HepG2 (cell line): ENCODE data around the gene SGMS1. TPM values are rescaled to one million over a fixed set of nuclear protein-coding genes. Genes with fewer than 3 reads are reported as not detected.
A peak's percentile ranks its signal among the peaks of the same experiment; 100 is the strongest.

ENCODE experiments used
- ATAC-seq: fragments of 200-7000 bp; cut with Tn5 transposase; 3 replicates; pipeline ENCODE4 v1.9.1; 2020; ENCODE audit warnings: mild to moderate bottlenecking, moderate library complexity
- BruUV-seq: library from RNA; stranded (reverse); fragments of 400-500 nt; replicated peaks from 2 replicates; lab custom pipeline; 2021; lab: Mats Ljungman, UMichigan
- CTCF ChIA-PET: fragments of 300-600 bp; formaldehyde crosslinking; extraction: SDS; loops from one replicate; lab custom pipeline; 2021; ENCODE audit warnings: low total read pairs, inconsistent platforms, low intra/inter-chr PET ratio; lab: Yijun Ruan, JAX
- POLR2A ChIA-PET: fragments of 350-600 bp; sonication (Branson Sonifier 250); formaldehyde crosslinking; loops from one replicate; lab custom pipeline; 2020; ENCODE audit warnings: antibody characterized with exemption, inconsistent platforms; lab: Yijun Ruan, JAX
- DNase-seq: peaks from one replicate; pipeline ENCODE4 v3.0.0-alpha.2; 2015; ENCODE audit warnings: low spot score
- FAIRE-seq: peaks from 3 replicates; lab custom pipeline; 2011; peaks lifted over from hg19 to GRCh38; lab: Jason Lieb, UNC
- H2AFZ ChIP-seq: one replicate; pipeline ENCODE4 v1.6.1; 2011; ENCODE audit warnings: low read length, inconsistent platforms
- H3K27ac ChIP-seq: fragments of 300-600 bp; 3 replicates; pipeline ENCODE4 v1.8.0; 2011; ENCODE audit warnings: mixed run types, mild to moderate bottlenecking, mixed read lengths, low read length, inconsistent platforms; ENCODE audit not compliant: insufficient read depth; ENCODE audit errors: extremely low read length
- H3K27me3 ChIP-seq, 2 experiments: fragments of 200-600 bp in 1 of 2; 2 replicates in 1 of 2; 3 replicates in 1 of 2; pipeline versions ENCODE4 v1.6.0 to v1.8.0; 2011; ENCODE audit warnings: low read length in 2 of 2, mild to moderate bottlenecking in 2 of 2, moderate library complexity in 2 of 2, inconsistent platforms in 1 of 2; ENCODE audit not compliant: insufficient read depth in 2 of 2, control insufficient read depth in 1 of 2
- H3K36me3 ChIP-seq, 2 experiments: fragments of 200-600 bp in 1 of 2; replicated peaks in 1 of 2; 2 replicates in 1 of 2; 3 replicates in 1 of 2; pipeline versions ENCODE4 v1.5.1 to v1.8.0; 2011; ENCODE audit warnings: low read length in 2 of 2, inconsistent platforms in 1 of 2; ENCODE audit not compliant: insufficient read depth in 2 of 2, control insufficient read depth in 1 of 2
- H3K4me1 ChIP-seq: 2 replicates; pipeline ENCODE4 v1.5.1; 2012; ENCODE audit warnings: low read length, inconsistent platforms; ENCODE audit not compliant: insufficient read depth
- H3K4me2 ChIP-seq: 2 replicates; pipeline ENCODE4 v1.6.0; 2011; ENCODE audit warnings: low read depth, low read length, inconsistent platforms
- H3K4me3 ChIP-seq, 3 experiments: fragments of 200-600 bp in 1 of 3; sonication (generic), shearing (Covaris generic) in 1 of 3; replicated peaks in 1 of 3; 2 replicates each; pipeline ENCODE4 v1.5.1; 2011 to 2016; ENCODE audit warnings: low read length in 3 of 3, inconsistent platforms in 2 of 3, low read depth in 2 of 3, mild to moderate bottlenecking in 2 of 3, control low read depth in 1 of 3, mixed read lengths in 1 of 3; ENCODE audit not compliant: insufficient read depth in 1 of 3
- H3K79me2 ChIP-seq: one replicate; pipeline ENCODE4 v1.6.1; 2011; ENCODE audit warnings: low read length, inconsistent platforms; ENCODE audit not compliant: insufficient read depth
- H3K9ac ChIP-seq: 2 replicates; pipeline ENCODE4 v1.6.0; 2011; ENCODE audit warnings: mild to moderate bottlenecking, low read depth, low read length, inconsistent platforms; ENCODE audit not compliant: insufficient read depth
- H3K9me3 ChIP-seq: 2 replicates; pipeline ENCODE4 v1.5.1; 2012; ENCODE audit warnings: mild to moderate bottlenecking, low read length
- H4K20me1 ChIP-seq: 2 replicates; pipeline ENCODE4 v1.6.0; 2011; ENCODE audit warnings: inconsistent platforms, mild to moderate bottlenecking, low read length, moderate library complexity; ENCODE audit not compliant: insufficient read depth
- ETV5 ChIP-seq: IDR thresholded peaks from 2 replicates; pipeline ENCODE4 v1.6.1; 2018; ENCODE audit warnings: missing biosample characterization, missing genetic modification reagents, inconsistent platforms, borderline replicate concordance
- FOXA3 ChIP-seq: IDR thresholded peaks from 2 replicates; pipeline ENCODE4 v1.6.1; 2016; ENCODE audit warnings: missing genetic modification reagents, missing compliant biosample characterization
- GABPB1 ChIP-seq: IDR thresholded peaks from 2 replicates; pipeline ENCODE4 v1.6.1; 2016; ENCODE audit warnings: mild to moderate bottlenecking, missing genetic modification reagents, moderate library complexity, missing compliant biosample characterization
- GATAD2A ChIP-seq: IDR thresholded peaks from 2 replicates; pipeline ENCODE4 v1.6.1; 2016
- PAWR ChIP-seq: sonication (generic); formaldehyde crosslinking; IDR thresholded peaks from 2 replicates; pipeline ENCODE4 v1.4.0; 2020; ENCODE audit warnings: missing genetic modification reagents, mild to moderate bottlenecking, borderline replicate concordance
- SP5 ChIP-seq: IDR thresholded peaks from 2 replicates; pipeline ENCODE4 v1.6.1; 2016; ENCODE audit warnings: low read depth, borderline replicate concordance
- ZIK1 ChIP-seq: sonication (generic); formaldehyde crosslinking; IDR thresholded peaks from 2 replicates; pipeline ENCODE4 v1.5.0; 2020; ENCODE audit warnings: mild to moderate bottlenecking, low read depth, missing genetic modification reagents, borderline replicate concordance
- ZMYM3 ChIP-seq: sonication (generic); formaldehyde crosslinking; IDR thresholded peaks from 2 replicates; pipeline ENCODE4 v1.5.1; 2020; ENCODE audit warnings: mild to moderate bottlenecking, missing genetic modification reagents
- ZNF331 ChIP-seq: sonication (generic); formaldehyde crosslinking; IDR thresholded peaks from 2 replicates; pipeline ENCODE4 v1.4.0; 2020; ENCODE audit warnings: missing genetic modification reagents
- ZNF747 ChIP-seq: sonication (generic); formaldehyde crosslinking; IDR thresholded peaks from 2 replicates; pipeline ENCODE4 v1.8.1; 2023; ENCODE audit warnings: missing genetic modification reagents, mild to moderate bottlenecking, borderline replicate concordance
- WGBS: methylation state at CpG from one replicate; pipeline ENCODE4 v1.1.6; 2017; ENCODE audit warnings: low lambda C conversion rate; 5-methylcytosine and 5-hydroxymethylcytosine counted together
- in situ Hi-C: cut with HindIII; loops from 2 replicates; pipeline ENCODE4 v1.10.0; 2017; ENCODE audit warnings: low pct_unique_long_range_greater_than_20kb; ENCODE audit not compliant: extremely low pct_ligation_motif_present
- intact Hi-C: fragments of 100-400 bp; cut with micrococcal nuclease; formaldehyde crosslinking; loops from one replicate; pipeline ENCODE4 v1.10.0; 2022; ENCODE audit not compliant: unreplicated experiment
- polyA plus RNA-seq, 8 experiments: library from polyadenylated mRNA; depleted of rRNA in 3 of 8; stranded (reverse) in 7 of 8; unstranded in 1 of 8; fragments of >200 nt; fragmentation: Illumina TruSeq in 4 of 8; extraction: Trizol in 4 of 8; gene quantifications; 2 replicates each; pipeline versions ENCODE4 v1.2.1 to v1.2.3, GENCODE V29; 2011 to 2016; ENCODE audit warnings: low read depth in 4 of 8, missing spikeins in 1 of 8, mixed read lengths in 1 of 8; ENCODE audit not compliant: insufficient read depth in 1 of 8
- total RNA-seq, 5 experiments: library from RNA; depleted of rRNA; stranded (reverse); fragments of >200 nt; fragmentation: Illumina TruSeq; extraction: Trizol; gene quantifications; 2 replicates each; pipeline ENCODE4 v1.2.3, GENCODE V29; 2016; ENCODE audit warnings: low read depth in 1 of 5
- TF ChIP-seq, protein P1 (sequence below): sonication (generic); formaldehyde crosslinking; IDR thresholded peaks from 2 replicates; pipeline ENCODE4 v1.4.0; 2020; ENCODE audit warnings: missing genetic modification reagents
- TF ChIP-seq, protein P2 (sequence below): sonication (generic); formaldehyde crosslinking; IDR thresholded peaks from one replicate; pipeline ENCODE4 v1.5.1; 2020; ENCODE audit warnings: mild to moderate bottlenecking, missing genetic modification reagents; ENCODE audit errors: not compliant biosample characterization
- TF ChIP-seq, protein P3 (sequence below): IDR thresholded peaks from 2 replicates; pipeline ENCODE4 v1.6.1; 2016; ENCODE audit warnings: low read depth

SGMS1 gene
- total and polyA plus RNA-seq, 2 of the 13 experiments (the other 11 are each of a cell fraction or from before 2014, with no cell fraction given): 6.5 to 15.1 TPM

DNA sequence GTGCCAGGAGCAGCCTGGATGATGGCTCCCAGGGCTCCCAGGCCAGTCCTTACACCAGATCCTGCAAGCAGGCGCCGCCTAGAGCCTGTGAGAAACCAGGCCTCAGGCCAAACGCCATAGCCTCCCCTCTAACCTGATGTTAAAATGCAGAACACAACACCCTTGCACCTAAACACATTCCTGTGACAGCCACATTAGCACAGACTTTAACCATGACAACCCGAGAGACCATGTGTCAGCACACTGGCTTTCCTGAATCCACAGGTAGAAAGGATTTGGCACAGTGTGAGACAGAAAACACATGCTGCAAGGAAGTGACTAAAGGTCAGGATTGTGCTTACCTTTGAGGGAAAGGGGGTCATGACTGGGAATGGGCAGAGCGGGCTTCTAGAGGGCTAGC, 59.9 kb downstream of the SGMS1 start:
- no peaks in the 10 kb centered on the region for H4K20me1 ChIP-seq
- peak overlapping the region; percentile 19; the same call in 1 of the 2 replicates for H3K9ac ChIP-seq
- no peaks in the 10 kb centered on the region for H3K9me3 ChIP-seq
- peak; percentile 32 for DNase-seq
- peak; percentile 42 for FAIRE-seq
- CTCF ChIA-PET: no interaction called here
- in situ Hi-C loops (loop anchor here (5.0 kb wide), 1 partner anchor 58 kb away; the partner anchor contains the start of gene SGMS1), intact Hi-C loops (no loop called here)
- peaks cover 59% of the 10 kb centered on the region for H3K4me1 ChIP-seq
- no peaks in the 10 kb centered on the region for H3K36me3 ChIP-seq
- BruUV-seq: no TSS peak
- 63% methylated on average over 2 of the region's 5 CpGs for WGBS
- peak; percentile 73 for ATAC-seq
- H3K27ac ChIP-seq: peak overlapping the region; percentile 45
- H3K79me2 ChIP-seq: no peaks in the 10 kb centered on the region
- H2AFZ ChIP-seq: no peak overlapping the region
- POLR2A ChIA-PET: no interaction called here
- no peak overlapping the region for H3K4me3 ChIP-seq
- H3K27me3 ChIP-seq: no peaks in the 10 kb centered on the region
- H3K4me2 ChIP-seq: peak overlapping the region; percentile 2; the same call in 1 of the 2 replicates
- TF ChIP-seq ZMYM3 (CRISPR knock-in tag) (peak; percentile 73), GABPB1 (CRISPR knock-in tag) (0 out of 2 replicates have a peak, but pooled peaks have one; percentile 22), PAWR (CRISPR knock-in tag) (no peak), FOXA3 (CRISPR knock-in tag) (0 out of 2 replicates have a peak, but pooled peaks have one; percentile 18), ZIK1 (0 out of 2 replicates have a peak, but pooled peaks have one; percentile 40), SP5 (CRISPR knock-in tag) (0 out of 2 replicates have a peak, but pooled peaks have one; percentile 12), GATAD2A (peak; percentile 72), ETV5 (peak; percentile 48; the same call in 1 of the 2 replicates), ZNF331 (CRISPR knock-in tag) (peak; percentile 42; the same call in 1 of the 2 replicates), ZNF747 (CRISPR knock-in tag) (no peak)
- TF ChIP-seq, protein P1, sequence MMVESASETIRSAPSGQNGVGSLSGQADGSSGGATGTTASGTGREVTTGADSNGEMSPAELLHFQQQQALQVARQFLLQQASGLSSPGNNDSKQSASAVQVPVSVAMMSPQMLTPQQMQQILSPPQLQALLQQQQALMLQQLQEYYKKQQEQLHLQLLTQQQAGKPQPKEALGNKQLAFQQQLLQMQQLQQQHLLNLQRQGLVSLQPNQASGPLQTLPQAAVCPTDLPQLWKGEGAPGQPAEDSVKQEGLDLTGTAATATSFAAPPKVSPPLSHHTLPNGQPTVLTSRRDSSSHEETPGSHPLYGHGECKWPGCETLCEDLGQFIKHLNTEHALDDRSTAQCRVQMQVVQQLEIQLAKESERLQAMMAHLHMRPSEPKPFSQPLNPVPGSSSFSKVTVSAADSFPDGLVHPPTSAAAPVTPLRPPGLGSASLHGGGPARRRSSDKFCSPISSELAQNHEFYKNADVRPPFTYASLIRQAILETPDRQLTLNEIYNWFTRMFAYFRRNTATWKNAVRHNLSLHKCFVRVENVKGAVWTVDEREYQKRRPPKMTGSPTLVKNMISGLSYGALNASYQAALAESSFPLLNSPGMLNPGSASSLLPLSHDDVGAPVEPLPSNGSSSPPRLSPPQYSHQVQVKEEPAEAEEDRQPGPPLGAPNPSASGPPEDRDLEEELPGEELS: peak; percentile 51; the same call in 1 of the 2 replicates
- TF ChIP-seq, protein P2, sequence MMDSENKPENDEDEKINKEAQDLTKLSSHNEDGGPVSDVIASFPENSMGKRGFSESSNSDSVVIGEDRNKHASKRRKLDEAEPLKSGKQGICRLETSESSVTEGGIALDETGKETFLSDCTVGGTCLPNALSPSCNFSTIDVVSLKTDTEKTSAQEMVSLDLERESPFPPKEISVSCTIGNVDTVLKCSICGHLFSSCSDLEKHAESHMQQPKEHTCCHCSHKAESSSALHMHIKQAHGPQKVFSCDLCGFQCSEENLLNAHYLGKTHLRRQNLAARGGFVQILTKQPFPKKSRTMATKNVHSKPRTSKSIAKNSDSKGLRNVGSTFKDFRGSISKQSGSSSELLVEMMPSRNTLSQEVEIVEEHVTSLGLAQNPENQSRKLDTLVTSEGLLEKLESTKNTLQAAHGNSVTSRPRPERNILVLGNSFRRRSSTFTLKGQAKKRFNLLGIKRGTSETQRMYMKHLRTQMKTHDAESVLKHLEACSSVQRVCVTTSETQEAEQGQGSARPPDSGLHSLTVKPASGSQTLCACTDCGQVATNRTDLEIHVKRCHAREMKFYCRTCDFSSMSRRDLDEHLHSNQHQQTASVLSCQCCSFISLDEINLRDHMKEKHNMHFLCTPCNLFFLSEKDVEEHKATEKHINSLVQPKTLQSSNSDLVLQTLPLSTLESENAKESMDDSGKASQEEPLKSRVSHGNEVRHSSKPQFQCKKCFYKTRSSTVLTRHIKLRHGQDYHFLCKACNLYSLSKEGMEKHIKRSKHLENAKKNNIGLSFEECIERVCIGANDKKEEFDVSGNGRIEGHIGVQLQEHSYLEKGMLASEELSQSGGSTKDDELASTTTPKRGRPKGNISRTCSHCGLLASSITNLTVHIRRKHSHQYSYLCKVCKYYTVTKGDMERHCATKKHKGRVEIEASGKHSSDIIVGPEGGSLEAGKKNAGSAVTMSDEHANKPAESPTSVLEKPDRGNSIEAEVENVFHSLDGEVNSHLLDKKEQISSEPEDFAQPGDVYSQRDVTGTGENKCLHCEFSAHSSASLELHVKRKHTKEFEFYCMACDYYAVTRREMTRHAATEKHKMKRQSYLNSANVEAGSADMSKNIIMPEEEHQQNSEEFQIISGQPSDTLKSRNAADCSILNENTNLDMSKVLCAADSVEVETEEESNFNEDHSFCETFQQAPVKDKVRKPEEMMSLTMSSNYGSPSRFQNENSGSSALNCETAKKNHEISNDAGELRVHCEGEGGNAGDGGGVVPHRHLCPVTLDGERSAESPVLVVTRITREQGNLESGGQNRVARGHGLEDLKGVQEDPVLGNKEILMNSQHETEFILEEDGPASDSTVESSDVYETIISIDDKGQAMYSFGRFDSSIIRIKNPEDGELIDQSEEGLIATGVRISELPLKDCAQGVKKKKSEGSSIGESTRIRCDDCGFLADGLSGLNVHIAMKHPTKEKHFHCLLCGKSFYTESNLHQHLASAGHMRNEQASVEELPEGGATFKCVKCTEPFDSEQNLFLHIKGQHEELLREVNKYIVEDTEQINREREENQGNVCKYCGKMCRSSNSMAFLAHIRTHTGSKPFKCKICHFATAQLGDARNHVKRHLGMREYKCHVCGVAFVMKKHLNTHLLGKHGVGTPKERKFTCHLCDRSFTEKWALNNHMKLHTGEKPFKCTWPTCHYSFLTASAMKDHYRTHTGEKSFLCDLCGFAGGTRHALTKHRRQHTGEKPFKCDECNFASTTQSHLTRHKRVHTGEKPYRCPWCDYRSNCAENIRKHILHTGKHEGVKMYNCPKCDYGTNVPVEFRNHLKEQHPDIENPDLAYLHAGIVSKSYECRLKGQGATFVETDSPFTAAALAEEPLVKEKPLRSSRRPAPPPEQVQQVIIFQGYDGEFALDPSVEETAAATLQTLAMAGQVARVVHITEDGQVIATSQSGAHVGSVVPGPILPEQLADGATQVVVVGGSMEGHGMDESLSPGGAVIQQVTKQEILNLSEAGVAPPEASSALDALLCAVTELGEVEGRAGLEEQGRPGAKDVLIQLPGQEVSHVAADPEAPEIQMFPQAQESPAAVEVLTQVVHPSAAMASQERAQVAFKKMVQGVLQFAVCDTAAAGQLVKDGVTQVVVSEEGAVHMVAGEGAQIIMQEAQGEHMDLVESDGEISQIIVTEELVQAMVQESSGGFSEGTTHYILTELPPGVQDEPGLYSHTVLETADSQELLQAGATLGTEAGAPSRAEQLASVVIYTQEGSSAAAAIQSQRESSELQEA (CRISPR knock-in tag): no peak
- TF ChIP-seq, protein P3, sequence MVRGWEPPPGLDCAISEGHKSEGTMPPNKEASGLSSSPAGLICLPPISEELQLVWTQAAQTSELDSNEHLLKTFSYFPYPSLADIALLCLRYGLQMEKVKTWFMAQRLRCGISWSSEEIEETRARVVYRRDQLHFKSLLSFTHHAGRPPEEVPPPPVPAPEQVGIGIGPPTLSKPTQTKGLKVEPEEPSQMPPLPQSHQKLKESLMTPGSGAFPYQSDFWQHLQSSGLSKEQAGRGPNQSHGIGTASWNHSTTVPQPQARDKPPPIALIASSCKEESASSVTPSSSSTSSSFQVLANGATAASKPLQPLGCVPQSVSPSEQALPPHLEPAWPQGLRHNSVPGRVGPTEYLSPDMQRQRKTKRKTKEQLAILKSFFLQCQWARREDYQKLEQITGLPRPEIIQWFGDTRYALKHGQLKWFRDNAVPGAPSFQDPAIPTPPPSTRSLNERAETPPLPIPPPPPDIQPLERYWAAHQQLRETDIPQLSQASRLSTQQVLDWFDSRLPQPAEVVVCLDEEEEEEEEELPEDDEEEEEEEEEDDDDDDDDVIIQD (CRISPR knock-in tag): peak; percentile 67; the same call in 1 of the 2 replicates
